ENCODE measurements around the gene ANKRD18A. TPM values are rescaled to one million over a fixed set of nuclear protein-coding genes. Genes with fewer than 3 reads are reported as not detected.
"Not testable (repeated sequence)": the region's sequence is repeated elsewhere in the genome, so short reads cannot be mapped to it uniquely, and the experiment has no call there.

The ANKRD18A gene
- total and polyA plus RNA-seq, 2 of the 8 experiments (the other 6 are each of a cell fraction or from before 2014, with no cell fraction given) = 0.68 to 4.0 TPM

GRCh38 chr9:38557746-38558145 is 62.6 kb downstream of the ANKRD18A start:
- H3K79me1 ChIP-seq (ENCODE audit: low read depth, low read length); H3K9me3 ChIP-seq (ENCODE audit: insufficient read depth in 2 of 2, low read depth in 1 of 2, low read length in 1 of 2); H3K23me2 ChIP-seq (ENCODE audit: low read depth, low read length); POLR2A ChIA-PET (ENCODE audit: partially characterized antibody); H3K4me1 ChIP-seq (replicated peaks in 1 of 4; ENCODE audit: control insufficient read depth in 3 of 4, insufficient read depth in 4 of 4, low read length in 3 of 4); H2AK5ac ChIP-seq (ENCODE audit: low read depth, low read length); H2BK20ac ChIP-seq (ENCODE audit: low read length); H3K56ac ChIP-seq (replicated peaks; ENCODE audit: insufficient read length, low read depth, low read length); H3K27me3 ChIP-seq (replicated peaks in 1 of 4; ENCODE audit: control insufficient read depth in 3 of 4, extremely low read depth in 1 of 4, insufficient read depth in 3 of 4, low read length in 3 of 4); H3K36me3 ChIP-seq (ENCODE audit: control insufficient read depth in 2 of 4, insufficient read depth in 4 of 4, low read length in 3 of 4); H2AFZ ChIP-seq (ENCODE audit: low read length); H4K5ac ChIP-seq (ENCODE audit: insufficient read length, low read depth, low read length); FAIRE-seq; H3K4me2 ChIP-seq (ENCODE audit: insufficient read depth in 1 of 2, low read depth in 2 of 2, low read length in 2 of 2); H2BK120ac ChIP-seq (replicated peaks; ENCODE audit: low read depth, low read length); H4K8ac ChIP-seq (ENCODE audit: extremely low read depth, insufficient read depth, low read length); H4K20me1 ChIP-seq (replicated peaks in 1 of 2; ENCODE audit: control insufficient read depth in 1 of 2, insufficient read depth in 2 of 2, low read length in 2 of 2); H2BK12ac ChIP-seq (ENCODE audit: low read depth, low read length); H3K23ac ChIP-seq (ENCODE audit: insufficient read length); H3K9ac ChIP-seq (replicated peaks in 1 of 4; ENCODE audit: extremely low read depth in 1 of 4, low read depth in 3 of 4, low read length in 3 of 4); DNase-seq (ENCODE audit: low read depth in 1 of 2, low spot score in 2 of 2); H3K4me3 ChIP-seq (ENCODE audit: extremely low read depth in 1 of 4, insufficient read depth in 2 of 4, low read depth in 3 of 4, low read length in 4 of 4); H3K18ac ChIP-seq (ENCODE audit: extremely low read depth, low read length); H2BK5ac ChIP-seq (ENCODE audit: low read depth, low read length); H4K91ac ChIP-seq (replicated peaks; ENCODE audit: insufficient read length, low read length); H3K79me2 ChIP-seq (ENCODE audit: control insufficient read depth in 1 of 2, insufficient read depth in 2 of 2, low read length in 2 of 2); H2BK15ac ChIP-seq (ENCODE audit: low read length); H3K4ac ChIP-seq (replicated peaks; ENCODE audit: insufficient read length, low read depth, low read length); H3K27ac ChIP-seq (ENCODE audit: low read depth, low read length); CTCF ChIA-PET (ENCODE audit: partially characterized antibody); H3K14ac ChIP-seq (ENCODE audit: insufficient read length): not testable (repeated sequence)
- 57% methylated on average over 1 of the region's 1 CpG; no CpG with 5 or more reads in 1 of the 2 experiments for WGBS, 2 experiments (ENCODE audit: extremely low coverage in 1 of 2, insufficient coverage in 1 of 2, insufficient read length in 1 of 2, insufficient replicate concordance in 2 of 2, low coverage in 1 of 2, low lambda C conversion rate in 2 of 2, missing lambda C conversion rate in 1 of 2)

GRCh38 chr9:38554966-38555365 is 65.4 kb downstream of the ANKRD18A start:
- H3K4me3 ChIP-seq (ENCODE audit: extremely low read depth in 1 of 4, insufficient read depth in 2 of 4, low read depth in 3 of 4, low read length in 4 of 4); H3K27me3 ChIP-seq (replicated peaks in 1 of 4; ENCODE audit: control insufficient read depth in 3 of 4, extremely low read depth in 1 of 4, insufficient read depth in 3 of 4, low read length in 3 of 4); H2BK12ac ChIP-seq (ENCODE audit: low read depth, low read length); H3K4ac ChIP-seq (replicated peaks; ENCODE audit: insufficient read length, low read depth, low read length); DNase-seq (ENCODE audit: low read depth in 1 of 2, low spot score in 2 of 2); H2AK5ac ChIP-seq (ENCODE audit: low read depth, low read length); H4K91ac ChIP-seq (replicated peaks; ENCODE audit: insufficient read length, low read length); H2BK120ac ChIP-seq (replicated peaks; ENCODE audit: low read depth, low read length); H2BK5ac ChIP-seq (ENCODE audit: low read depth, low read length); CTCF ChIA-PET (ENCODE audit: partially characterized antibody); H2AFZ ChIP-seq (ENCODE audit: low read length); H3K9me3 ChIP-seq (ENCODE audit: insufficient read depth in 2 of 2, low read depth in 1 of 2, low read length in 1 of 2); H2BK15ac ChIP-seq (ENCODE audit: low read length); H4K8ac ChIP-seq (ENCODE audit: extremely low read depth, insufficient read depth, low read length); H3K79me1 ChIP-seq (ENCODE audit: low read depth, low read length); H3K9ac ChIP-seq (replicated peaks in 1 of 4; ENCODE audit: extremely low read depth in 1 of 4, low read depth in 3 of 4, low read length in 3 of 4); POLR2A ChIA-PET (ENCODE audit: partially characterized antibody); H2BK20ac ChIP-seq (ENCODE audit: low read length); H3K36me3 ChIP-seq (ENCODE audit: control insufficient read depth in 2 of 4, insufficient read depth in 4 of 4, low read length in 3 of 4); H3K18ac ChIP-seq (ENCODE audit: extremely low read depth, low read length); H3K23ac ChIP-seq (ENCODE audit: insufficient read length); H3K4me1 ChIP-seq (replicated peaks in 1 of 4; ENCODE audit: control insufficient read depth in 3 of 4, insufficient read depth in 4 of 4, low read length in 3 of 4); H4K20me1 ChIP-seq (replicated peaks in 1 of 2; ENCODE audit: control insufficient read depth in 1 of 2, insufficient read depth in 2 of 2, low read length in 2 of 2); H3K14ac ChIP-seq (ENCODE audit: insufficient read length); H3K23me2 ChIP-seq (ENCODE audit: low read depth, low read length); H3K79me2 ChIP-seq (ENCODE audit: control insufficient read depth in 1 of 2, insufficient read depth in 2 of 2, low read length in 2 of 2); H3K27ac ChIP-seq (ENCODE audit: low read depth, low read length); H4K5ac ChIP-seq (ENCODE audit: insufficient read length, low read depth, low read length); FAIRE-seq; H3K56ac ChIP-seq (replicated peaks; ENCODE audit: insufficient read length, low read depth, low read length); H3K4me2 ChIP-seq (ENCODE audit: insufficient read depth in 1 of 2, low read depth in 2 of 2, low read length in 2 of 2): not testable (repeated sequence)
- 83% methylated on average over 2 of the region's 2 CpGs; no CpG with 5 or more reads in 1 of the 2 experiments for WGBS, 2 experiments (ENCODE audit: extremely low coverage in 1 of 2, insufficient coverage in 1 of 2, insufficient read length in 1 of 2, insufficient replicate concordance in 2 of 2, low coverage in 1 of 2, low lambda C conversion rate in 2 of 2, missing lambda C conversion rate in 1 of 2)

All from H1 (cell line).